Ecto neural progenitor cell (in vitro differentiated cells): ENCODE data around the gene BIN1.
"Not testable (repeated sequence)": the region's sequence is repeated elsewhere in the genome, so short reads cannot be mapped to it uniquely, and the experiment has no call there.

Experiments used
- DNase-seq: peaks from one replicate; pipeline ENCODE4 v3.0.0-alpha.2; 2018; ENCODE audit warnings: low spot score

BIN1 gene

GRCh38 chr2:127134833-127135830 is 28.2 kb upstream of the BIN1 start:
- DNase-seq = no peak

DNA sequence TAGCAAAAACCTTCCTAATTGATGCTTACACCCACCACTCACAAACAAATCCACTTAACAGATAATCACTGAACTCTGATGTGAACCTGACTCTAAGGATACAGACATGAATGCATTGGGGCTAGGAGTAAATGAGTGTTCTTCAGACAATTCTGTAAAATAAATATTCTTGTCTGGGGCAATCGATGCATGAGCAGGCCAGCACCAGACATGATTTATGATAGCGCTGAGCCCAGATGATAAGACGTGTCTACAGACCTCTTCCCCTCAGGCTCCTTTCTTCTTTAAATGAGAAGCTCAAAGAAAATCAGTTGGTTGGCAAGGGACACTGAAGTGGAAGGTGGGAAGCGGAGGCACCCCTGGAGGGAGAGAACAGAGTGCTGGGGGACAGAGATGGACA is 27.3 kb upstream of the BIN1 start:
- no peak for DNase-seq

GRCh38 chr2:127133793-127134192 is 26.8 kb upstream of the BIN1 start:
- no peak for DNase-seq

DNA sequence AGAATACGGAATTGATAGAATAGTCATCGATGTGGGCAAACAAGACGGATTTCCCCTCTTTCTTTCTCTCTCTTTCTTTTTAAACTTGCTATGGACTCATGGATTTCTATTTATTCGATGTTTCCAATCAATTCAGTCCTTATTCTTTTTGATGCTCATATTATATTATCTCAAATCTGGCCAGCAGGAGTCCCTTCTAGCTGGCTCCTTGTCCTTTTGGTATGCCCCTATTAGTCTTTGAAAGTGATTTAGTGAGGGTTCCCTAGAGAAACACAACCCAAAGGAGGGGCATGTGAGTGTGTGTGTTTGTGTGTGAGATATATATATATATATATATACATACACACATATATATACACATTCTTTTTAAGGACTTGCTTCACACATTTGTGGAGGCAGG is 23.5 kb upstream of the BIN1 start:
- DNase-seq = no peak

DNA sequence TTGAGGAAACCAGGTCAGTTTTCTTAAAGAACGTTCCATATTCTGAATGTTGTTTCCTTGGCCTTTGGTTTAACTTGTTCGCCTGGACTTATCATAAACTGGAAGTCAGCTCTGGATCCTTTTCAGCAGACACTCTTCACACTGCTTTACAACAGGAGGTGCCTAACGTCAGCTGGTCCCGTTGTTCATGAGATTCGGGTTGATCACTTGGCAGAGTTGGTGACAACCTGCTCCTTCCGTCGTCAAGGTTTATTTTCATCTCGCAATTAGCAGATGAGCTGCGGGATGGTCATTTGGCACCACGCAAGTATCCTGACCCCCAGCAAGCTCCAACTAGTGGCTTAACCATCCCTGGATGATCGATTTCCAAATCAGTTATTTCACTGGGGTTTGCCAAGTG is 23.0 kb upstream of the BIN1 start:
- DNase-seq = no peak

DNA sequence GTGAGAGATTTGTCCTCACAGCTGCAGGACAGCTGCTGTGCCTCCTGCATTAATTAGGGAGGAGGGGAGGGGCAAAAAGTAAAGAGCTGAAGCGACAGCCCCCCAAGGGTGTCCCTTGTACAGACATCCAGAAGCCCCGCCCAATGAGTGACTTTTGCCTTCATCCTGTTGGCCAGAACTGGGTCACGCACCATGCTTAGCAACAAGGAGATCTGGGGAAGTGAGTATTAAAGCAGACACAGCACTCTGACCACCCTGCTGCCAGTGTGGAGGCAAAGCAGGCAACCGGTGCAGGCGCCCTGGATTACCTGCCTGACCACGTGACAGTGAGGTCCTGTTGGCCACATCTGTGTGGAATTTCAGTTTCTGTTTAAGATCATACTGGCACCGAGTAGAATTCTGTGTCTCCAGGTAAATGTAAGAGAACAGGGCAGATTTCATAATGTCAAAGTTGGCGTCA is 21.5 kb upstream of the BIN1 start:
- DNase-seq = peak; percentile 83

GRCh38 chr2:127125821-127126220 is 18.9 kb upstream of the BIN1 start:
- no peak for DNase-seq

DNA sequence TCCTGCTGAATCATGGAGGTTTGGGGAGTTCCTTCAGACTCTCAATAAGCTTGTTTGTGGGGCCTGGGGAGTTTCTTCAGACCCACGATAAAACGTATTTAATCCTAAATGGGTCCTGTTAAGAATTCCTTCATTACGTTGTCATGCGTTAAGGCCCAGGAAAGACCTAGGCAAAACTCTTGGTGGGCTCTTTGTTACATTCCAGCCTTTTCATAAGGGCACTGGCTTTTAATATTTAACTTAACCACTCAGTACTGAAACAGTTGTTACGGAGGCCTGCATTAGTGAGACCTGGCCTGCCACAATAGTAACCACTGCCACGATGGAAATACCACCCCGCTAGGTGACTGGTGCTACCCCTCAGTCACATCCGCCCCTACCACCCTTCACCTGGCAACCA is 17.5 kb upstream of the BIN1 start:
- DNase-seq = no peak

DNA sequence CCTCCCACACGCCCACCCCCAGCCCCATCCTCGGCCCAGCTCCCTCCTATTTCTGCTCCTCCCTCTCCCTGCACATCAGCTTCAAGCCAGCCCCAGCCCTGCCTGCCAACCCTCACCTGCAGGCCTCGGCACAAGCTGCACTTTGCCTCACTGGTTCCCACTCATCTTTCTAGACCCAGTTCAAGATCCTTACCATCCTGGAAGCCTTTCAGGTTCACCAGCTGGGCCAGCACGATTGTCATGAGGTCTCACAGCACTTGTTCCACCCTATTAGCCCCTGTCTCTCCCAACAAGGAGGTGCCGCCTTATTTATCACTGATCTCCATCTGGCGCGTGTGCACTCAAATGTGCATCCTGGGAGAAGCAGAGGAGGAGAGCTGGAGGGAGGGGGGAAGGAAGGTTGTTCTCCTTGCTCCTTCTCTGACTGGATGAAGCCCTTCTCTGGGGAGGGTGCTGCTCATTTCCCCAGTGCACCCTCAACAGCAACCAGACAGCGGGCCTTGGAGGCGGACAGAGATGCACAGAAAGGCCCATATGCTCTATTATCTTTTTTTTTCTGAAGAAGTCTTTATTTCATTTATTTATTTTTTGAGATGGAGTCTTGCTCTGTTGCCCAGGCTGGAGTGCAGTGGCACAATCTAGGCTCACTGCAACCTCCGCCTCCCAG is 15.5 kb upstream of the BIN1 start:
- no peak for DNase-seq

DNA sequence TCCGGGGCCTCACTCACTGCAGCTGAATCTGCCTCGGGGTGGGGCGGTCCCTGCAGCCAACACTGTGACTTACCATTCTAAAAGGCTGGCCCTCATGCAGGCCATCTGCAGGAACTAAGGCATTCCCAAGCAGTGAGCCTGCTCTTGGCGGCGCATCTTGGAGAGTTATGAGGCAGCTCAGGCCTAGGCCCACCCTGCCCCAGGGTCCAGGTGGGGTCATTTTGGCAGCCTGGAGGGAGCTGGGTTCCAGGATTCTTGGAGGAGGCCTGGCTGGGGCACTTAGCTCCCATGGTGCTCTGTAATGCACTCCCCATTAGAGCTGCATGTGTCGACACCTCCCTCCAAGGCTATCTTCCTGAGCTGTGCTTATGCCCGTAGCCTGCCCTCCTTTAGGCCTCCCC is 14.8 kb upstream of the BIN1 start:
- no peak for DNase-seq

GRCh38 chr2:127121353-127121752 is 14.4 kb upstream of the BIN1 start:
- no peak for DNase-seq

DNA sequence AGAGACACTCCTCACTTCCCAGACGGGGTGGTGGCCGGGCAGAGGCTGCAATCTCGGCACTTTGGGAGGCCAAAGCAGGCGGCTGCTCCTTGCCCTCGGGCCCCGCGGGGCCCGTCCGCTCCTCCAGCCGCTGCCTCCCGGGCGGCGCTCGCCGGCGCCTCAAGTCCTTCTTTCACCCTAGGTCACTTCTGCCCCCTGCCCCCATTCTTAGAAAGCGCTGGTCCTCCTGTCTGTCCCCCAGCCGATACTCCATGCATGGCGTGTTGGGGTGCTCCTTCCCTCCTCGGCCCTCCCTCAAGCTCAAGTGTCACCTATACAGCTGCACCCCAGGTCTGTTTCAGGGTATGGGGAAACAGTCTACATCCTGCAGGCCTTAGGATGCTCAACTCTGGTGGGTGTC is 13.5 kb upstream of the BIN1 start:
- DNase-seq = not testable (repeated sequence)

GRCh38 chr2:127118467-127118866 is 11.5 kb upstream of the BIN1 start:
- no peak for DNase-seq

- DNase-seq = no peak
These were observed 11.1 kb upstream of the BIN1 start for GRCh38 chr2:127118038-127118437.

- no peak for DNase-seq
These were observed 10.6 kb upstream of the BIN1 start for GRCh38 chr2:127117603-127118002.

- DNase-seq = no peak
These were observed 8.7 kb upstream of the BIN1 start for GRCh38 chr2:127115471-127116199.

DNA sequence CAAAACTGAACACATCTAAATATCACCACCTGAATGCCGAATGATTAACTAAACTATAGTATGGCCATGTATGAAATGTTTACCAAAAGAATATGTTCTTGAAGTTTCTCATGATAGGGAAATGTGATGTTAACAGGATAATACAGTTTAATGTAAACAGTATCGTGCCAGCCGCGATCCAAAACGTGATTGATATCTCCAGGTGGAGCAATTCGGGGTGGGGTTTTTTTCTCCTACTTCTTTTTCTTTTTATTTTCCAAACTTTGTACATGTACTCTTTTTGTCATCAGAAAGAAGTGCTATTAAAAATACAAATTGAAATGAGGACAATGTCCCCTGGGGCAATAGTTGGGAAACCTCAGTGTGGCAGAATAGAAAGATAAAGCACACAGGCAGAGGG is 4.0 kb upstream of the BIN1 start:
- no peak for DNase-seq

DNA sequence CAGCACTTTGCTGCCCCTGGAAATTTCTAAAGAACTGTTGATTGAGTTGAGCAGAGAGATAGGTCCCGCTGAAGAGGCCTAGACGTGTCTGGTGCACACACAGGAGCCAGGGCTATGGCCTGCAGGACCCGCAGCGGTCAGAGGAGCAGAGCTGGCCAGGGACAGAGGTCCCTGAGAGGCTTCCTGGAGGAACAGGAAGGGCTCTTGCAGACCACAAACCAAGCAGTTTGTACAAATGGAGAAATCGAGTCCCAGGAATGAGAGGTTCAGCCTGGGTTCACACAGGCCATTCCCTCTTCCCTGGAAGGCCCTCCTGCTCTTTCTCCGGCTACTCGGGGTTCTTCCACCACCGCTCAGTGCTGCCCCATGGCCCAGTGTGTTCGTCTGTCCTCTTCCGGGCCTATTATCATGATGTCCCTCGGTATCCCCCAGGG is 1.2 kb upstream of the BIN1 start:
- no peak for DNase-seq

- DNase-seq = no peak
These were observed 657 bp upstream of the BIN1 start for GRCh38 chr2:127107622-127107999.

GRCh38 chr2:127106457-127106990 is 430 bp downstream of the BIN1 start:
- peak; percentile 68 for DNase-seq

GRCh38 chr2:127105656-127106456 is 1.1 kb downstream of the BIN1 start:
- peak; percentile 78 for DNase-seq
